22Rv1 (cell line): Measurements from ENCODE around the gene NAA16.
"Not testable (repeated sequence)": the region's sequence is repeated elsewhere in the genome, so short reads cannot be mapped to it uniquely, and the experiment has no call there.

Source experiments
- H3K27ac ChIP-seq: fragments of 450-650 bp; 2 replicates; pipeline ENCODE4 v1.5.1; 2017
- ZFX ChIP-seq: fragments of 450-650 bp; IDR thresholded peaks from 2 replicates; pipeline ENCODE4 v1.6.1; 2017; ENCODE audit warnings: antibody characterized with exemption, borderline replicate concordance
- TF ChIP-seq, protein P1 (sequence below): fragments of 450-650 bp; IDR thresholded peaks from 2 replicates; pipeline ENCODE4 v1.5.1; 2017; ENCODE audit warnings: mild to moderate bottlenecking

NAA16 gene

DNA sequence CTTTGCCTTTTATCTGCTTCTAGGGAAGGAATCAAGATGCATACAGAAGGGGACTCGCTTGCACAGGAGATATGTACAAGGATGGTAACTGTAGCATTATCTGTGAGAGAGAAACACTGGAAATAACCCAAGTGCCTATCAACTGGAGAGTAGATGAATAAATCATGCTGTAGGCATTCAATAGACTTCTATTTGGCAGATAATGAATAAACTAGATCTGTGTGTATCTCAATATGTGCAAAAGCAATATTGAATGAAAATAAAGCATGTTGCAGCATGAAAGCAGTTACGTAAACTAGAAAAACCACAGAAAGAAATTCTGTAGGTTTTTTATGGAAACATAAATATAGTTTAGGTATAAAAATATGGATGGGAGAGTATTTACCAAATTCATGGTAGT, 107.7 kb downstream of the NAA16 start:
- no peak overlapping the region for H3K27ac ChIP-seq
- TF ChIP-seq, protein P1, sequence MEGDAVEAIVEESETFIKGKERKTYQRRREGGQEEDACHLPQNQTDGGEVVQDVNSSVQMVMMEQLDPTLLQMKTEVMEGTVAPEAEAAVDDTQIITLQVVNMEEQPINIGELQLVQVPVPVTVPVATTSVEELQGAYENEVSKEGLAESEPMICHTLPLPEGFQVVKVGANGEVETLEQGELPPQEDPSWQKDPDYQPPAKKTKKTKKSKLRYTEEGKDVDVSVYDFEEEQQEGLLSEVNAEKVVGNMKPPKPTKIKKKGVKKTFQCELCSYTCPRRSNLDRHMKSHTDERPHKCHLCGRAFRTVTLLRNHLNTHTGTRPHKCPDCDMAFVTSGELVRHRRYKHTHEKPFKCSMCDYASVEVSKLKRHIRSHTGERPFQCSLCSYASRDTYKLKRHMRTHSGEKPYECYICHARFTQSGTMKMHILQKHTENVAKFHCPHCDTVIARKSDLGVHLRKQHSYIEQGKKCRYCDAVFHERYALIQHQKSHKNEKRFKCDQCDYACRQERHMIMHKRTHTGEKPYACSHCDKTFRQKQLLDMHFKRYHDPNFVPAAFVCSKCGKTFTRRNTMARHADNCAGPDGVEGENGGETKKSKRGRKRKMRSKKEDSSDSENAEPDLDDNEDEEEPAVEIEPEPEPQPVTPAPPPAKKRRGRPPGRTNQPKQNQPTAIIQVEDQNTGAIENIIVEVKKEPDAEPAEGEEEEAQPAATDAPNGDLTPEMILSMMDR, result no peak

DNA sequence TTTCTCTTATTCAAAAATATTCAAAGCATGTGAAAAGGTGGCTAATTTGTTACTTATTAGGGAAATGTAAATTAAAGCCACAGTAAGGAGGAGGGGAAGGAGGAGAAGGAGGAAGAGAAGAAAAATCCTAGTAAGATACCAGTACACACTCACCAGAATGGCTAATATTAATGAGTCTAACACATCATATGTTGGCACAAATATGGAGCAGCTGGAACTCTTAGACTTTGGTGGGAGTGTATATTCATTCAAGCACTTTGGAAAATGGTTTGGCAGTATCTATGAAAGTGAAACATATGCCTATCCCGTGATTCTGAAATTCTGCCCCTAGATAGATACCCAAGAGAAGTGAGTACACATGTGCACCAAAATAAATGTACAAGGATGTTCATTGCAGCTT, 108.1 kb downstream of the NAA16 start:
- TF ChIP-seq, protein P1, result no peak
- no peak for TF ChIP-seq ZFX

DNA sequence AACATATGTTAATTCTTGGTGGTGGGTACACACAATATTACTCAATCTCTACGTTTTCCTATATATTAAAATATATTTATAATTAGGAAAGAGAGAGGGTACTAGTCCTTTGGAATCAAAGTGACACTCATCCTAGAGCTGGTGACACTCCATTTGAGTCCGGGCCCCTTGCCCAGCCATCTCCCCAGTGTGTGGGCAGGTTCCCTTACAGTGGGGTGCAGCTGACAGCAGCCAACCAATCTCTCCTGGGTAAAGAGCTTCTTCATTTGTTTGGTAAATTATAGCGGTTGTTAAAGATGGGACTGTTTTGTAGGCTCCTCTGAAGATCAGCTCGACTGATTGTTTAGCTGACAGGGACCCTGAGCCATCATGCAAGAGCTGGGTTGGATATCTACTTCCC, 109.1 kb downstream of the NAA16 start:
- no peak overlapping the region for H3K27ac ChIP-seq
- no peak for TF ChIP-seq ZFX
- TF ChIP-seq, protein P1, result no peak

More for the DNA sequence above, 108.1 kb downstream of the NAA16 start:
- H3K27ac ChIP-seq, result no peak overlapping the region

DNA sequence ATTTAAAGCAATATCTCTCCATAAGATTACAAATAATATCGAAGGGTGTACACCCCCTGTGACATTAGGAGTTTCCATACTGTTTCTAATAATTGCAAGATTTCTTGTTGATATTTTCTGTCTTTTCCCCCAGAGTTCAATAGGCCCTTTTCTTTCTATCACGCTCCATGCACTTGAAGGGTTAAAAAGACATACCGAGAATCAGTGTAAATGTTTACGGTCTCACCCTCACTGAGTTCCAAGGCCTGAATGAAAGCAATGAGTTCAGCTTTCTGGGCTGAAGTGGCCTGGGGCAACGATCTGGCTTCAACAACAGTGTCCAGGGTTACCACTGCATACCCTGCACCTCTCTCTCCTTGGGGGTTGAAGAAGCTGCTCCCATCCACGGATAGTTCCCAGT, 110.3 kb downstream of the NAA16 start:
- not testable (repeated sequence) for H3K27ac ChIP-seq

- H3K27ac ChIP-seq, result not testable (repeated sequence)
Measured at GRCh38 chr13:41421983-41422382, 110.9 kb downstream of the NAA16 start.

DNA sequence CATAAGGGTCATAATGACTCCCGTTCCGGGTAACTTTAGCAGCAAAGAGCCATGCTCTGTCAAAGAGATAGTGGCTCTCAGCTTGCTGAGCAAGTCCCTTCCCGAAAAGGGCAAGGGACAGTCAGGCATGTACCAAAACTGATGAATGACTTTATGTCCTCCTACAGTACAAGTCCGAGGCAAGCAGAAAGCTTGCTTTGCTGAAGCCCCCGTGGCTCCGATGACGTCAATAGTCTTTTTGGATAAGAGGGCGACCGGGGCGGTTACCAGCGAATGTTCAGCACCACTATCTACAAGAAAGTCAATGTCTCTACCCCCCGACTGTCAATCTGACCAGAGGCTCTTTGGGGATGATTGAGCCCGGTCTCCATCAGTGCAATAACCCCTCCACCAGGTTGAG, 112.2 kb downstream of the NAA16 start:
- not testable (repeated sequence) for H3K27ac ChIP-seq

- H3K27ac ChIP-seq, result not testable (repeated sequence)
Measured at GRCh38 chr13:41424675-41425074, 113.6 kb downstream of the NAA16 start.

- no peak overlapping the region for H3K27ac ChIP-seq
- TF ChIP-seq, protein P1, result no peak
- TF ChIP-seq ZFX, result no peak
Measured at GRCh38 chr13:41426047-41426446, 115.0 kb downstream of the NAA16 start.
